ENCODE results near the gene GAS2.

Gene GAS2

DNA sequence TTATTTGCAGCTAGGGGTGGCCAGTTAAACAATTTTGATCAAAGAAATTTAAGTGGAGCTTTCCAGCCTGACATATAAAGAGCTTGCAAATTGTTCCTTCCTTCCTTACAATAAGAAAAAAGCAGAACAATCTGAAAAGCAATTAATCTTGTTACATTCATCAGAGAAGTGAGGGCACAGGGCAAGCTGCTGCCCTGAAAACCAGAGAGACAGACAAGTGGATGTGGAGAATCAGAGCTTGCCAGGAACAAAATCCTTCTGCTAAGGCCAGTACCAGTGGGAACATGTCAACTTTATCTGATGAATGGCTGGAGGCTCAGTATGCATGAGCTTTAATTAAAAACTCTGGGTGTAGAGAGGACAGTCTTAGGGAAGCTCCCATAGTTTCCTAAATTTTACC, 185.1 kb downstream of the GAS2 start:
- H3K4me1 ChIP-seq (ENCODE audit: low read length): no peaks in the 10 kb centered on the region
- no peak for DNase-seq
- H3K36me3 ChIP-seq (replicated peaks; ENCODE audit: insufficient read depth, low read length): no peaks in the 10 kb centered on the region
- no peak for TF ChIP-seq EZH2phosphoT487 (IDR thresholded peaks at IDR 0.05; ENCODE audit: low read length)
- TF ChIP-seq CTCF (IDR thresholded peaks at IDR 0.05; ENCODE audit: low read length): no peak
- TF ChIP-seq EZH2 (optimal IDR thresholded peaks at IDR 0.05; ENCODE audit: low read depth, low read length): no peak
- no peak overlapping the region for H2AFZ ChIP-seq (ENCODE audit: low read length)
- no peak overlapping the region for H3K27ac ChIP-seq (ENCODE audit: low read length)
- no peaks in the 10 kb centered on the region for H3K79me2 ChIP-seq (ENCODE audit: low read length)
- no peaks in the 10 kb centered on the region for H3K9me3 ChIP-seq (replicated peaks; ENCODE audit: insufficient read depth, low read length)
- H3K27me3 ChIP-seq (replicated peaks; ENCODE audit: insufficient read depth, low read length): no peaks in the 10 kb centered on the region
- no peaks in the 10 kb centered on the region for H4K20me1 ChIP-seq (ENCODE audit: insufficient read depth, low read length)
- H3K9me2 ChIP-seq (replicated peaks; ENCODE audit: insufficient read depth, low read length): no peaks in the 10 kb centered on the region
- no peak overlapping the region for H3K4me2 ChIP-seq (ENCODE audit: low read depth, low read length)
- H3F3A ChIP-seq (ENCODE audit: insufficient read depth, low read length): no peaks in the 10 kb centered on the region
- H3K4me3 ChIP-seq (ENCODE audit: low read length): no peak overlapping the region
- no peak overlapping the region for H3K9ac ChIP-seq (ENCODE audit: low read length)

GRCh38 chr11:22859756-22860155, 193.3 kb downstream of the GAS2 start:
- H3K9ac ChIP-seq (ENCODE audit: low read length): no peak overlapping the region
- no peak overlapping the region for H2AFZ ChIP-seq (ENCODE audit: low read length)
- DNase-seq: no peak
- no peaks in the 10 kb centered on the region for H3K27me3 ChIP-seq (replicated peaks; ENCODE audit: insufficient read depth, low read length)
- TF ChIP-seq EZH2 (optimal IDR thresholded peaks at IDR 0.05; ENCODE audit: low read depth, low read length): no peak
- TF ChIP-seq CTCF (IDR thresholded peaks at IDR 0.05; ENCODE audit: low read length): no peak
- TF ChIP-seq EZH2phosphoT487 (IDR thresholded peaks at IDR 0.05; ENCODE audit: low read length): no peak
- no peaks in the 10 kb centered on the region for H3K79me2 ChIP-seq (ENCODE audit: low read length)
- no peak overlapping the region for H3K27ac ChIP-seq (ENCODE audit: low read length)
- no peaks in the 10 kb centered on the region for H3K36me3 ChIP-seq (replicated peaks; ENCODE audit: insufficient read depth, low read length)
- H3K4me2 ChIP-seq (ENCODE audit: low read depth, low read length): no peak overlapping the region
- no peak overlapping the region for H3K4me3 ChIP-seq (ENCODE audit: low read length)
- no peaks in the 10 kb centered on the region for H3F3A ChIP-seq (ENCODE audit: insufficient read depth, low read length)
- no peaks in the 10 kb centered on the region for H3K9me2 ChIP-seq (replicated peaks; ENCODE audit: insufficient read depth, low read length)
- H3K9me3 ChIP-seq (replicated peaks; ENCODE audit: insufficient read depth, low read length): no peaks in the 10 kb centered on the region
- H3K4me1 ChIP-seq (ENCODE audit: low read length): no peaks in the 10 kb centered on the region
- H4K20me1 ChIP-seq (ENCODE audit: insufficient read depth, low read length): no peaks in the 10 kb centered on the region

DNA sequence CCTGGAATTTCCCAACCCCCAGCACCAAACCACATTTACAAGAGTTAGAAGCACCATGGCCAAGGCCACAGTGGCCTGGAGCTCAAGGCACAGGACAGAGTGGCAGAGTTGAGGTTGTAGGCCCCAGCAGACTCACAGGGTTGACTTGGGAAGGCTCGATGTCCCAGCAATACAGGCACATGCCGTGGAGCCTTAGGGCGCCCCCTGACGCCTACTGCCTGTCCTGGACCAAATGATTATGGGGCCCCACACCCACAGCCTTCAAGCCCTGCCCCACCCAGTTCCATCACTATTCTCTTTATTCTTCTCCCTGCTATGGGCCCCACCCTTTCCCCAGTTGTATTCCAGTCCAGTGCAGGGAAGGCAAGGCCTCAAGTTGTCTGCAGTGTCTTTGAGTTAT, 193.8 kb downstream of the GAS2 start, which contains the start of gene CCDC179:
TSS of gene CCDC179 (minus strand) at position 234 of the 400 bp plus-strand sequence. CDS start at position 181, 53 bp downstream.
- no peak for TF ChIP-seq EZH2 (optimal IDR thresholded peaks at IDR 0.05; ENCODE audit: low read depth, low read length)
- TF ChIP-seq CTCF (IDR thresholded peaks at IDR 0.05; ENCODE audit: low read length): no peak
- no peak for TF ChIP-seq EZH2phosphoT487 (IDR thresholded peaks at IDR 0.05; ENCODE audit: low read length)
- no peaks in the 10 kb centered on the region for H3K79me2 ChIP-seq (ENCODE audit: low read length)
- H3K4me3 ChIP-seq (ENCODE audit: low read length): no peak within 1 kb of the TSS
- no peaks in the 10 kb centered on the region for H3K36me3 ChIP-seq (replicated peaks; ENCODE audit: insufficient read depth, low read length)
- no peaks in the 10 kb centered on the region for H4K20me1 ChIP-seq (ENCODE audit: insufficient read depth, low read length)
- no peaks in the 10 kb centered on the region for H3K9me2 ChIP-seq (replicated peaks; ENCODE audit: insufficient read depth, low read length)
- H3K27me3 ChIP-seq (replicated peaks; ENCODE audit: insufficient read depth, low read length): no peaks in the 10 kb centered on the region
- DNase-seq: no peak
- no peaks in the 10 kb centered on the region for H3F3A ChIP-seq (ENCODE audit: insufficient read depth, low read length)
- H3K27ac ChIP-seq (ENCODE audit: low read length): no peak within 1 kb of the TSS
- no peaks in the 10 kb centered on the region for H3K4me1 ChIP-seq (ENCODE audit: low read length)
- H3K4me2 ChIP-seq (ENCODE audit: low read depth, low read length): no peak within 1 kb of the TSS
- no peak within 1 kb of the TSS for H3K9ac ChIP-seq (ENCODE audit: low read length)
- H3K9me3 ChIP-seq (replicated peaks; ENCODE audit: insufficient read depth, low read length): no peaks in the 10 kb centered on the region
- no peak within 1 kb of the TSS for H2AFZ ChIP-seq (ENCODE audit: low read length)
